IPS-18c (cell line): ENCODE results near the gene CDH4.
"Not testable (repeated sequence)": the region's sequence is repeated elsewhere in the genome, so short reads cannot be mapped to it uniquely, and the experiment has no call there.

ENCODE experiments used
- H3K4me3 ChIP-seq: 2 replicates; pipeline ENCODE4 v1.7.0; 2013; ENCODE audit warnings: low read depth, mild to moderate bottlenecking, low read length, moderate library complexity; ENCODE audit not compliant: insufficient read depth
- H3K9me3 ChIP-seq: one replicate; pipeline ENCODE4 v1.6.1; 2013; ENCODE audit warnings: mild to moderate bottlenecking, low read length, moderate library complexity; ENCODE audit not compliant: control insufficient read depth, insufficient read depth

CDH4 gene

DNA sequence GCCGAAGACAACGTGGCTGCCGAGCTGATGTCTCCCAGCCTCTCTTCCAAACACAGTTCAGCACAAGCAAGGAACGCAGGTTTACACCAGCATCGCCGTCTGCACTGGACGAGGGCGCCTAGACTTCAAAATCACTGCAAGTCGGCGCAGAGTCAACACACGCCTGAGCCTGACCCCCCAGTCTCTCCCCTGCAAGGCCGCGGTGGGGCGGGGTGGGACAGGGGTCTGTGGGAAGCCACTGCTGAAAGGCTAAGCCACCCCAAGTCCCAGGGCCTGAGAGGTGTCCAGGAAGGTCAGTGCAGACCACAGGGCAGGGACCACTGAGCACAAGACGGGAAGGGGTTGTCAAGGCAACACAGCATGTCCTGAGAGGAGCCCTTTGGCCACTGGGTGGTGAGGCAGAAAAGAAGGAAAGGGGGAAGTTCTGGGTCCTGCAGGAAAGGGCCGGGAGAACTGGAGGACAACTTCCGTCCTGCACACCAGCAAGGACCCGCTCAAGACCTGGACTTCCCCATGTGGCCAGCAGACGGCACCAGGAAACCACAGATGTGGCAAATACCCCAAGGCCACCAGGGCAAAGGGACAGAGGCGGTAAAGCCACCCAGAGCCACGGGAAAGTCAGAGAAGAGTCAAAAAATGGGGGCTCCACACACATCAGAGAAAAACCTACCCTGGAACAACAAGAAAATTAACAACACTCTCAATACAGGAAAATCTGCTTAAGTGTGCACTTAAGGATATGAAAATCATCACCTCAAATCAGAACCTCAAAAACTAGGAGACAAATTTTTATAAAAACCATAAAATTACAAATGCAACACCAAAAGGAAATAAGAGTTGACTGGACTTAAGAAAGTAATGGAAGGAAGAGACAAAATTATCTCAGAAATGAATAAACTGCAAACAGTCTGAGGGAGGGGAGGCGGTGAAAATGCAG lies 728.9 kb downstream of the CDH4 start:
- H3K4me3 ChIP-seq: no peak overlapping the region
- no peaks in the 10 kb centered on the region for H3K9me3 ChIP-seq

DNA sequence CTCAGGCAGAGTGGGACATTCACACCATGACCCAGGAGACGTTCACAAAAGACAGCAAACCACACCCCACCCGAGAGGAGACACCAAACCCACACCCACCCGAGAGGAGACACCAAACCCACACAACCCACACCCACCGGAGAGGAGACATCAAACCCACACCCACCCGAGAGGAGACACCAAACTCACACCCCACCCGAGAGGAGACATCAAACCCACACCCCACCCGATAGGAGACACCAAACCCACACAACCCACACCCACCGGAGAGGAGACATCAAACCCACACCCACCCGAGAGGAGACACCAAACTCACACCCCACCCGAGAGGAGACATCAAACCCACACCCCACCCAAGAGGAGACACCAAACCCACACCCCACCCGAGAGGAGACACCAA lies 729.6 kb downstream of the CDH4 start:
- H3K4me3 ChIP-seq, H3K9me3 ChIP-seq: not testable (repeated sequence)

DNA sequence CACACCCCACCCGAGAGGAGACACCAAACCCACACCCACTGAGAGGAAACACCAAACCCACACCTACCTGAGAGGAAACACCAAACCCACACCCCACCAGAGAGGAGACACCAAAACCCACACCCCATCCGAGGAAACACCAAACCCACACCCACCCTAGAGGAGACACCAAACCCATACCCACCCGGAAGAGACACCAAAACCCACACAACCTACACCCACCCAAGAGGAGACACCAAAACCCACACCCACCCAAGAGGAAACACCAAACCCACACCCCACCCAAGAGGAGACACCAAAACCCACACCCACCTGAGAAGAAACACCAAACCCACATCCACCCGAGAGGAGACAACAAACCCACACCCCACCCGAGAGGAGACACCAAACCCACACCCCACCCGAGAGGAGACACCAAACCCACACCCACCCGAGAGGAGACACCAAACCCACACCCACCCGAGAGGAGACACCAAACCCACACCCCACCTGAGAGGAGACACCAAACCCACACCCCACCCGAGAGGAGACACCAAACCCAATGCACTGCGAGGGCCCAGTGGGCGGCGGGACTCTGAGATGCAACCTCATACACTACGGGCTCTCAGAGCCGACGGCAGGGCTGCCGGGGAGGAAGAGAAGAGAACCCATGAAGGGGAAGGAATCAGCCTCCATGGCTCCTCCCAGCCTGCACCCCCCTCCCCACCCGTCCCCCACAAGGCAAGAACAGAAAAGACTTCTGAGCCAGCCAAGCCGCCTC lies 730.3 kb downstream of the CDH4 start:
- no peak overlapping the region for H3K4me3 ChIP-seq
- no peaks in the 10 kb centered on the region for H3K9me3 ChIP-seq

DNA sequence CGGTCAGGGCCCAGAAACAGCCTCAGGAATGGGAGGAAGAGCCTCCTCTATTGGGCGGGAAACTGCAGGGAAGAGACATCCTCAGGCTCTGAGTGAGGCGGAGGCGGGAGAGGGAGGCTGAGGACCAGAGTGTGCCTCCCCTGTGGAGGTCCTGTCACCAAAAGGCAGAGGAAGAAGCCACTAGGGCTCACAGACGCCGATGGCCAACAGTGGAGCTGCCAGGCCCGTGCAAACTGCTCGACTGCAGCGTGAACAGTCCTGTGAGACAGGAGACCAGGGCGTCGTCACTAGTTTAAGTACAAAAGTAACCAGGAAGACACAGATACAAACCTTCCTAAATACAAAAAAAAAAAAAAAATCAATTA lies 730.9 kb downstream of the CDH4 start:
- Histone ChIP-seq H3K9me3 (no peaks in the 10 kb centered on the region), H3K4me3 (no peak overlapping the region)

DNA sequence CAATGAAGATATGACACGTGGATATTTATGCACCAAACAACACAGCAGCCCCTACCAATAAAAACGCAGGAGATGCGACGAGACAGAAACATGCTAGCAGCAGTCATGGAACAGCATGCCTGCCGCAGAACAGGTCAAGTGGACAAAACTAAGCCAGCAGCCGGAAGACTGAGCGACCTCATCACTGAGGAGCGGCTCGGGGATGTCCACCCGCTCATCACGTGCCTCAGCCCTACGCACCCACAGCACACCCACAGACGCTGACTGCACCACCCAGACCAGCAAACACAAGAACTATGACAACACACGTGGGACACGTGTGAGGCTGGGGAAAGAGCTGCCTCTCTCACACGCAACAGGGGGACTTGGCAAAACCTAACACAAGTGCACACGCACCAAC lies 731.9 kb downstream of the CDH4 start:
- H3K9me3 ChIP-seq: no peaks in the 10 kb centered on the region
- H3K4me3 ChIP-seq: no peak overlapping the region

DNA sequence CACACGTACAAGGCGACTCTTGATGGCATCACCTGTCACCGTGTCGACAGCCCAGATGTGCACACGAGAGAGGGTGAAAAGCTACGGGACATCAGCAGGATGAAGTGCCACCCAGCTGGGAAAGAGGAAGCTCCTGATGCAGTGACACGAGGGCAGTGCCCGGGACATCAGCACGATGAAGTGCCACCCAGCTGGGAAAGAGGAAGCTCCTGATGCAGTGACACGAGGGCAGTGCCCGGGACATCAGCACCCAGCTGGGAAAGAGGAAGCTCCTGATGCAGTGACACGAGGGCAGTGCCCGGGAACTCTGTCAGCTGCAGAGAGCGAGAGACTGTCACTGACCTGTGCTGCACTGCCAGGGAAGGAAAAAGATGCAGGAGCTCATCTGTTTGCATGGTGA lies 732.4 kb downstream of the CDH4 start:
- not testable (repeated sequence) for H3K9me3 ChIP-seq, H3K4me3 ChIP-seq

DNA sequence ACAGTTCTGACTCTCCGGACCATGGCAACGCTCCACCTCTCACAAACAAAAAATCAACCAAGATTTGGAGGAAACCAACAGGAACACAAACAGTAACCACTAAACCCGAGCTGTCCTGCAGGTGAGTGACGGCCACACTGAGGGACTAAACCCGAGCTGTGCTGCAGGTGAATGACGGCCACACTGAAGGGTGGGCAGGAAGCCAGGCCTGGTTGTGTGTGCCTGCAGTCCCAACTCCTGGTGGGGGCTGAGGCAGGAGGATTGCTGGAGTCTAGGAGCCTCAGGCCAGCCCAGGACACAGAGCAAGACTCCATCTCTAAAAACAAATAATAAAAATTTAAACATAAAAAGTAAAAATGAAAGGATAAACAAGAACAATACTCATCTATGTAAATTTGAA lies 733.0 kb downstream of the CDH4 start:
- Histone ChIP-seq H3K9me3 (no peaks in the 10 kb centered on the region), H3K4me3 (no peak overlapping the region)

DNA sequence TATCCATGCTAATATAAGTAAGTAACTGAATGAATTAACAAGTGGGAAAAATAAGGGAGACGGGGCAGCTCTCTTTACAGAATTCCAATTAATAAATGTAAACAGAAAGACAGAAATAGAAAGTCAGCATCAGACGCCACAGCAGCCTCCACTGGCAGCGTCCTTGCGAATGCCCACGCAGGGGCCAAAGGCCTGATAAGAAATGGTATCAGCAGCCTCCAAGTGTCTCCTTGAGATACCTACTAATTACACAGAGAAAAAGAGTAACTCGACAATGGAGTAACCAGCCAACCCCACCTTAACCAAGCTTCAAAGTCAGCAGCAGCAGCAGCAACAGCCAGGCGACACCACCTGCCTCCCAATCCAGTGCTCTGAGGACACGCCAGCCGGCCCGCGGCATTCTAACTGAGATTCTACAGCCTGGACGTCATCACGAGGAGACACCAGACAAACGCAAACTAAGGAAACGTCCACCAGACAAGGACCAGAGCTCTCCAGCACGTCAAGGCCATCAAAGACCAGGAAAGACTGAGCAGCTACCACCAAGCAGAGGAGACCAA lies 734.8 kb downstream of the CDH4 start:
- H3K4me3 ChIP-seq: no peak overlapping the region
- no peaks in the 10 kb centered on the region for H3K9me3 ChIP-seq

DNA sequence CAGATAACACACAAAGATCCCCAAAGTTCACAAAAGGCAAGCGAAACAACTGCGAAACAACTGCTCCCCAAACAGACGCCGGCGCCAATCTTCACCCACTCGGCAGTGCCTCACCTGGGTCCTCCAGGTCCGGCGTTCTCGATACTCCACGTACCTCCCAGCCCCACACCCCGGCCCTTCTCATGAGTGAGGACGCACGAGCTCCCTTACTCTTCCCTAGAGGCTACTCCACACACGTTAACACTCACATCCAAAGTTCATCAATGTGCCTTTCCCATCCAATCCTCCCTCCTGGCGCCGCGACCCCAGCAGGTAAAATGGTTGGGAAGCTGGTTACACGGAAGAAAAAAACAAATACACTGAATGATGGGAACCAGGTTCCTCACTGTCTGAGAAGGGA lies 736.6 kb downstream of the CDH4 start:
- Histone ChIP-seq H3K4me3 (no peak overlapping the region), H3K9me3 (no peaks in the 10 kb centered on the region)

DNA sequence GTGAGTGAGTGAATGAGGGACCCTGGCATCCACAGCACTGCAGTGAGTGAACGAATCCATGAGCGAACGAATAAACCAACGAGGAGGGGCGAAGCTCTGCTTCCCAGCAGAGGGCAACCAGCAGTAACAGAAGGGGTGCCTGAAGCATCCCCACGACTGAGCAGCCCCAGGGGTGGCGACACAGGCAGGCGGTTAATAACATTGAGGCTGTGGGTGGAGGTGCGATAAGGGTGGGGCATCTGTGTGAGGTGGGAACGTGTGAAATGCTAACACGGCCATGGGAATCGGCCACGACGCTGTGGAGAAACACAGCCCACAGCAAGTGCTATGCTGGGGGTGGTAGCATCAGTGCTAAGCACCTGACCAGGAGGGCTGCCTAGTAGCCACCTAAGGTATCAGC lies 737.7 kb downstream of the CDH4 start:
- Histone ChIP-seq H3K4me3 (no peak overlapping the region), H3K9me3 (no peaks in the 10 kb centered on the region)
